HG03039 (cell line): Measurements from ENCODE around the gene GALNT2.

Source experiments
- ATAC-seq: cut with Tn5 transposase; IDR thresholded peaks from one replicate; pipeline ENCODE4 v1.9.1; 2021; ENCODE audit warnings: mild to moderate bottlenecking, moderate library complexity; ENCODE audit not compliant: unreplicated experiment

The GALNT2 gene

GRCh38 chr1:230249695-230250480 lies 182.8 kb downstream of the GALNT2 start:
- no peak for ATAC-seq

- ATAC-seq = no peak
Measured at GRCh38 chr1:230250666-230251065, 183.6 kb downstream of the GALNT2 start.

- ATAC-seq = peak; percentile 58
Measured at GRCh38 chr1:230251644-230252191, 184.7 kb downstream of the GALNT2 start.

GRCh38 chr1:230253150-230253549 lies 186.1 kb downstream of the GALNT2 start:
- ATAC-seq = no peak

GRCh38 chr1:230254265-230254664 lies 187.2 kb downstream of the GALNT2 start:
- no peak for ATAC-seq

- ATAC-seq = no peak
Measured at GRCh38 chr1:230255116-230255515, 188.1 kb downstream of the GALNT2 start.

- ATAC-seq = no peak
Measured at GRCh38 chr1:230255991-230256390, 189.0 kb downstream of the GALNT2 start.

- ATAC-seq = no peak
Measured at GRCh38 chr1:230256896-230257295, 189.9 kb downstream of the GALNT2 start.

- ATAC-seq = no peak
Measured at GRCh38 chr1:230259621-230260020, 192.6 kb downstream of the GALNT2 start.

- ATAC-seq = no peak
Measured at GRCh38 chr1:230260831-230261230, 193.8 kb downstream of the GALNT2 start.

- no peak for ATAC-seq
Measured at GRCh38 chr1:230261928-230262650, 195.1 kb downstream of the GALNT2 start.

- no peak for ATAC-seq
Measured at GRCh38 chr1:230262867-230263567, 196.0 kb downstream of the GALNT2 start.

GRCh38 chr1:230263568-230264195 lies 196.6 kb downstream of the GALNT2 start:
- no peak for ATAC-seq

- ATAC-seq = no peak
Measured at GRCh38 chr1:230264342-230264741, 197.3 kb downstream of the GALNT2 start.

- ATAC-seq = no peak
Measured at GRCh38 chr1:230265200-230266115, 198.4 kb downstream of the GALNT2 start.

GRCh38 chr1:230266456-230266855 lies 199.4 kb downstream of the GALNT2 start:
- ATAC-seq = no peak

GRCh38 chr1:230267338-230268065 lies 200.5 kb downstream of the GALNT2 start:
- no peak for ATAC-seq

GRCh38 chr1:230268371-230269170 lies 201.5 kb downstream of the GALNT2 start:
- no peak for ATAC-seq
